ENCODE data around the gene KRT76.

The KRT76 gene

DNA sequence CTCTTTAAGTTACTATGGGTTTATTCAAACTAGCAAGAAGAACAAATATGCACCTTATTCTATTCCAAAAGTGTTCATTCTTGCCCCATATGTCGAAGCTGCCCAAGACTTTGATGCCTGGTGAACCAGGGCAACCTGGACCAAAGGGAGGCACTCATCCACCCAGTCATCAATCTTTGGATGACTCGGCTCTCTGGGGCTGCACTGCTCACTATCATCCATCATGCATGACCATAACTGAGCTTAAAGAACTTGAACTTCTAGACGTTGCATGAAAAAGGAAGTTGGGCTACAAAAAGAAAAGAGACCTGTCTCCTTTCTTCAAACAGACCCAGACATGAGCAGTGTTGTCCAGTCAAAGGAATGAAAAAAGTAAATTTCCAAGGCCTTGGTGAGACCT is 35.6 kb upstream of the KRT76 start:
- TF ChIP-seq CTCF (IDR thresholded peaks at IDR 0.05; ENCODE audit: insufficient read depth, low read depth, low read length, missing control alignments), result no peak
- no peak for DNase-seq (ENCODE audit: low read depth)
- no peak overlapping the region for H3K4me3 ChIP-seq (ENCODE audit: low read length)

DNA sequence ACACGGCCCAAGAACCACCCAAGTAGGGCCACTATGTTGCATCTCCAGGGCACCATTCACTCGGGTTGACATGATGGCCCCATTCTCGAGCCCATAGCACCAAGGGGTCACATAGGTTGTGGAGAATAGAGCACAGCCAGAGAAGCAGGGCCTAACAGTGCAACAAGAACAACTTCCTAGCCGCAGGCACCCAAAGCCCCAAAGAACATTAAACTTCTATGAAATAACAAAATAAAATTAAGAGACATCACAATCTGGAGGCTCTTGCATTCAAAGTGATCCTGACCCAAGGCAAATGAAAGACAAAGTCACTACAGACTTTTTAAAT is 34.9 kb upstream of the KRT76 start:
- no peak for TF ChIP-seq CTCF (IDR thresholded peaks at IDR 0.05; ENCODE audit: insufficient read depth, low read depth, low read length, missing control alignments)
- DNase-seq (ENCODE audit: low read depth), result no peak

DNA sequence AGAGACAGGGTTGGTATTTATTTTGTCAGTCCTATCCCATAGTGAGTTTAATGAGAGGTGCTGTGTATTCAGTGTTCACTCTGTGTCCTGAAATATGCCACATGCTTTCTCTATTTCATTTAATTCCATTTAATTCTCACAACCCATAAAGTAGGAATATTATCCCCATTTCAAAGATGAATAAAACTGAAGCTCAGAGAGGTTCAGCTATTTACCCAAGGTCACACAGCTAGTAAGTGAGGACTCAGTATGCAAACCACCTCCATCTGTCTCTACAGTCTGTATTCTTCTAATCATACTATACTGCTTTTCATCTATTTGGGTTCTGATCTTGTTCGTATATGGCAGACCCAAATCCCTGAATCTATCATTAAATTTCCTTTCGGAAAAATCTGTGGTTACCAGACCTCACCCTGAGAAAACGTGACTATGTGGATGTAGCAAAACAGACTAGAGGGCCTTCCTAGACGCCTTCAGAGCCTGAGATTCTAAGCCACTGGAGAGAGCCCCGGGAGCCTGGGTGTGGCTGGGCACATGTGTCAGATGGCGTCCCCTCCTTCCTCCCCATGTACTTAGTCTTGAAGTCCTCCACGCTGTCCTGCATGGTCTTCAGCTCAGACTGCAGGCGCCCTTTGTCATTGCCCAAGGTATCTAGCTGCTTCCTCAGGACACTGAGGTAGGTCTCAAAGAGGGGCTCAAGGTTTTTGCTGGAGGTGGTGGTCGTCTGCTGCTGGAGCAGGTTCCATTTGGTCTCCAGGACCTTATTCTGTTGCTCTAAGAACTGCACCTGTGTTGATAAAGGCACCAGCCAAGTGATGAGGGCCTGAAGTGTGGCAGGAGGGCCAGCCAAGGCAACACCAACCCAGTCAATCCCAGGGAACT is 34.3 kb upstream of the KRT76 start:
- no peak overlapping the region for H3K4me3 ChIP-seq (ENCODE audit: low read length)
- TF ChIP-seq CTCF (IDR thresholded peaks at IDR 0.05; ENCODE audit: insufficient read depth, low read depth, low read length, missing control alignments), result no peak
- DNase-seq (ENCODE audit: low read depth), result no peak

More for the DNA sequence above, 34.9 kb upstream of the KRT76 start:
- H3K4me3 ChIP-seq (ENCODE audit: low read length), result no peak overlapping the region

DNA sequence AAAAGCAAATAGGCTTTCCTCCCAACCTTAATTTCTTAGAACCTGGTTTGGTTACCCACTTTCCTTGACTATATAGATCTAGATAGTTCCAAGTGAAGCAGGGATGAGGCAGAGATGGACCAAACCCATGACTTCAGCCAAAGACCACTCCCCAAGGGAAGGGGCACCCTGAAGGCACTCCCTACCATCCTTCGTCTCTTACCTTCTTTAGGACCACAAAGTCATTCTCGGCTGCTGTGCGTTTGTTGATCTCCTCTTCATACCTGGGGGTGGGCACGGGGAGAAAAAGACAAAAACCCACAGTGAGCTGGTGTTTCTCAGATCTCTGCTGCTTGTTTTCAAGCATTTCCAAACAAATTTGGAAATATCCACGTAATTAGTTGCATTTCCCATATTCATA is 33.4 kb upstream of the KRT76 start:
- DNase-seq (ENCODE audit: low read depth), result no peak
- H3K4me3 ChIP-seq (ENCODE audit: low read length), result no peak overlapping the region
- TF ChIP-seq CTCF (IDR thresholded peaks at IDR 0.05; ENCODE audit: insufficient read depth, low read depth, low read length, missing control alignments), result no peak

DNA sequence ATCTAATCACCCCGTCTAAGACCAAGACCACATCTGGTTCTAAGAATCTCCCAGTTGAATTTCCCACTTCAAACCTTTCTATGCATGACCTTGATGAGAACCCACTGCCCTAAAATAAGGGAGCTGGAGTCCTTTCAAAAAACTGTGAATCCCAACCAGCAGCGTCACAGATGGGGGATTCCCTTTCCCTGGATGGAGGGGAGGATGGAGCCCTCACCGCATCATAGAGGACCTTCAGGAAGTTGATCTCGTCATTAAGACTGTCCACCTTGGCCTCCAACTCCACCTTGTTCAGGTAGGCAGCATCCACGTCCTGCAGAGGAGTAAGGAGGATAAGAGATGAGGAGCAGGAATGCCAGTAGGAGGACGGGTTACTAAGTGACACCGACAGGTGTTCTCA is 32.0 kb upstream of the KRT76 start:
- no peak for TF ChIP-seq CTCF (IDR thresholded peaks at IDR 0.05; ENCODE audit: insufficient read depth, low read depth, low read length, missing control alignments)
- no peak for DNase-seq (ENCODE audit: low read depth)
- no peak overlapping the region for H3K4me3 ChIP-seq (ENCODE audit: low read length)

GRCh38 chr12:52808573-52809160 is 31.5 kb upstream of the KRT76 start:
- TF ChIP-seq CTCF (IDR thresholded peaks at IDR 0.05; ENCODE audit: insufficient read depth, low read depth, low read length, missing control alignments), result no peak
- no peak for DNase-seq (ENCODE audit: low read depth)
- no peak overlapping the region for H3K4me3 ChIP-seq (ENCODE audit: low read length)

Measured in epithelial cell of esophagus (primary cell).